Activated naive CD4-positive, alpha-beta T cell treated with anti-CD3 and anti-CD28 coated beads, Interleukin-2, amount 10 ng/mL, durations not matched to agents 5 hours and 36 hours (primary cell): ENCODE data around the gene RINT1. TPM values are rescaled to one million over a fixed set of nuclear protein-coding genes. Genes with fewer than 3 reads are reported as not detected.

Source experiments
- total RNA-seq, 2 experiments: library from RNA; stranded (reverse); gene quantifications; one replicate each; pipeline ENCODE4 v1.2.3, GENCODE V29; 2021

The RINT1 gene
- 10 to 100 TPM; 18.9 to 19.1 TPM for total RNA-seq

GRCh38 chr7:105531792-105532671 lies at the start of gene RINT1:
RINT1 (plus strand) TSS chr7:105532201; CDS start chr7:105532316, 115 bp downstream.

GRCh38 chr7:105521717-105522463 lies 10.1 kb upstream of the RINT1 start, which contains the start of gene PUS7:
PUS7 (minus strand) TSS chr7:105522271; CDS start chr7:105508512, 13,759 bp downstream.

GRCh38 chr7:105581066-105581811 lies 49.2 kb downstream of the RINT1 start, which contains the start of gene EFCAB10:
EFCAB10 (minus strand) TSS chr7:105581493; CDS start chr7:105581463, 30 bp downstream.

Other genes with a start within 250 kb of the RINT1 start
- gene SRPK2, start 143.3 kb upstream of the RINT1 start, total RNA-seq, result 10 to 100 TPM; 41.3 to 44.4 TPM
- 1 to 10 TPM; 7.2 TPM for gene PUS7, start 9.9 kb upstream of the RINT1 start, total RNA-seq
- gene EFCAB10, start 49.3 kb downstream of the RINT1 start, total RNA-seq, result not detected